NCI-H1092 (cell line): Measurements from ENCODE around the gene KCNJ18.
"Not testable (repeated sequence)": the region's sequence is repeated elsewhere in the genome, so short reads cannot be mapped to it uniquely, and the experiment has no call there.

Experiments
- DNase-seq: peaks from one replicate; lab custom pipeline; 2025; lab: John Stamatoyannopoulos, UW

KCNJ18 gene

GRCh38 chr17:21691883-21692703 lies at the start of gene KCNJ18:
KCNJ18 (plus strand) TSS chr17:21692523; CDS start chr17:21702787, 10,264 bp downstream.
- not testable (repeated sequence) for DNase-seq

- not testable (repeated sequence) for DNase-seq
Observed at GRCh38 chr17:21648125-21648524, 44.2 kb upstream of the KCNJ18 start.

- DNase-seq, result not testable (repeated sequence)
Observed at GRCh38 chr17:21650043-21650442, 42.3 kb upstream of the KCNJ18 start.

- DNase-seq, result not testable (repeated sequence)
Observed at GRCh38 chr17:21652049-21652448, 40.3 kb upstream of the KCNJ18 start.

GRCh38 chr17:21653211-21653610 lies 39.1 kb upstream of the KCNJ18 start:
- not testable (repeated sequence) for DNase-seq

- DNase-seq, result not testable (repeated sequence)
Observed at GRCh38 chr17:21656518-21657309, 35.6 kb upstream of the KCNJ18 start.

GRCh38 chr17:21659635-21660034 lies 32.7 kb upstream of the KCNJ18 start:
- DNase-seq, result not testable (repeated sequence)

GRCh38 chr17:21661455-21661854 lies 30.9 kb upstream of the KCNJ18 start:
- not testable (repeated sequence) for DNase-seq

GRCh38 chr17:21663166-21663565 lies 29.2 kb upstream of the KCNJ18 start:
- not testable (repeated sequence) for DNase-seq

GRCh38 chr17:21663614-21664474 lies 28.5 kb upstream of the KCNJ18 start:
- not testable (repeated sequence) for DNase-seq

- not testable (repeated sequence) for DNase-seq
Observed at GRCh38 chr17:21665171-21665570, 27.2 kb upstream of the KCNJ18 start.

GRCh38 chr17:21665935-21666493 lies 26.3 kb upstream of the KCNJ18 start:
- not testable (repeated sequence) for DNase-seq

GRCh38 chr17:21666711-21667412 lies 25.5 kb upstream of the KCNJ18 start:
- not testable (repeated sequence) for DNase-seq

GRCh38 chr17:21667413-21668117 lies 24.8 kb upstream of the KCNJ18 start:
- DNase-seq, result not testable (repeated sequence)

GRCh38 chr17:21668118-21668488 lies 24.2 kb upstream of the KCNJ18 start:
- not testable (repeated sequence) for DNase-seq

GRCh38 chr17:21668746-21669508 lies 23.4 kb upstream of the KCNJ18 start:
- not testable (repeated sequence) for DNase-seq

- DNase-seq, result not testable (repeated sequence)
Observed at GRCh38 chr17:21669616-21670360, 22.5 kb upstream of the KCNJ18 start.

GRCh38 chr17:21670361-21671155 lies 21.8 kb upstream of the KCNJ18 start:
- DNase-seq, result not testable (repeated sequence)
